Epithelial cell of proximal tubule (primary cell): ENCODE measurements around the gene SNED1. TPM values are rescaled to one million over a fixed set of nuclear protein-coding genes. Genes with fewer than 3 reads are reported as not detected.

Experiments used
- DNase-seq: peaks from one replicate; pipeline ENCODE4 v3.0.0-alpha.2; 2011; ENCODE audit warnings: low read depth
- H3K4me3 ChIP-seq: 2 replicates; pipeline ENCODE4 v1.5.1; 2011; ENCODE audit warnings: low read depth, mild to moderate bottlenecking, low read length
- CTCF ChIP-seq: conservative IDR thresholded peaks from 2 replicates; pipeline ENCODE4 v1.5.1; 2012; ENCODE audit warnings: low read depth, mild to moderate bottlenecking, low read length
- total RNA-seq: library from RNA; depleted of rRNA; stranded (reverse); fragments of >200 nt; gene quantifications from 2 replicates; pipeline ENCODE4 v1.2.3, GENCODE V29; 2015

The SNED1 gene
- total RNA-seq, 1 donor from 2014 or later, result 0.29 TPM

- no peak for DNase-seq
- H3K4me3 ChIP-seq, result no peak overlapping the region
- no peak for TF ChIP-seq CTCF
Measured at GRCh38 chr2:240987588-240987987, 10.8 kb upstream of the SNED1 start.

- no peak for DNase-seq
- TF ChIP-seq CTCF, result no peak
- no peak overlapping the region for H3K4me3 ChIP-seq
Measured at GRCh38 chr2:240988146-240988545, 10.3 kb upstream of the SNED1 start.

GRCh38 chr2:240988571-240989271, 9.7 kb upstream of the SNED1 start:
- DNase-seq, result no peak
- TF ChIP-seq CTCF, result no peak
- H3K4me3 ChIP-seq, result no peak overlapping the region

GRCh38 chr2:240989451-240990265, 8.8 kb upstream of the SNED1 start:
- no peak for DNase-seq
- peak; percentile 52 for TF ChIP-seq CTCF
- H3K4me3 ChIP-seq, result no peak overlapping the region

- no peak for TF ChIP-seq CTCF
- no peak for DNase-seq
- no peak overlapping the region for H3K4me3 ChIP-seq
Measured at GRCh38 chr2:240990266-240990529, 8.2 kb upstream of the SNED1 start.

DNA sequence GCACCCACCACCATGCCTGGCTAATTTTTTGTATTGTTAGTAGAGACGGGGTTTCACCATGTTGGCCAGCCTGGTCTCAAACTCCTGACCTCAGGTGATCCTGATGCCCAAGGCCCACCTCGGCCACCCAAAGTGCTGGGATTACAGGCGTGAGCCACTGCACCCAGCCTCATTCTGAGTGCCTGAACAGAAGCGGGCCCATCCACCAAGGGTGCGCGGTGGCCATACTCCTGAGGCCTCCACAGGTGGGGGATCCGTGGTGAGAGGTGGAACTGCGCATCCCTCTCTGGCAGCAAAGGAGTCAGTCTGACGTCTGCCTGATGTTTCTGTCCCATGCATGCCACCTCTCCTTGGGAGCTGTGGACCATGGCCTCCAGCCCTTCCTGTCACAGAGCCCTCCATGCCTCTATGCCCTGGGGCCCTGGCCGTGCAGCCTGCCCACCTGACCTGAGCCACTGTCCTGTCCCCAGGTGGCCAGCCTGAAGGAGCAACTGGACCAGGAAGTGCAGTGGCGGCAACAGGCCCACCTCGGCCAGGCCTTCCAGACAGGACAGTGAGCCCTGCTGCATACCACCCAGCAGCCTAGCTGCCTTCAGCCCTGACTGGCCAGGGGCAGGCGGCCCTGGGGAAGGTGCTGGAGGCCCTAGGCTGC, 7.6 kb upstream of the SNED1 start:
- no peak for TF ChIP-seq CTCF
- no peak overlapping the region for H3K4me3 ChIP-seq
- no peak for DNase-seq
